GM18517 (cell line): ENCODE measurements around the gene SLC37A1.

Source experiments
- ATAC-seq: cut with Tn5 transposase; IDR thresholded peaks from one replicate; pipeline ENCODE4 v1.9.1; 2021; ENCODE audit warnings: mild to moderate bottlenecking, moderate library complexity; ENCODE audit not compliant: unreplicated experiment

SLC37A1 gene

DNA sequence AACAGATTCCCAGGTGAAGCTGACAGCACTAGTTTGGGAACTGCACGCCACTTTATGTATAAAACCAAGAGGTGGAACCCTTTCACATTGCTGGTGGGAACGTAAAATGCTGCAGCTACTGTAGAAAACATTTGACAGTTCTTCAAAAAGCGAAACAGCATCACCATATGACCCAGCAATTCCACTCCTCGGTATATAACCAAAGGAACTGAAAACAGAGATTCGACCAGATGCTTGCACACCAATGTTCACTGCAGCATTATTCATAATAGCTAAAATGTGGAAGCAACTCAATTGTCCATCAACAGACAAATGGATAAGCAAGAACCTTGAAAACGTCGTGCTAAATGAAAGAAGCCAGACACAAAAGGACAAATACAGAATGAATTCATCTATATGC lies 35.1 kb upstream of the SLC37A1 start:
- no peak for ATAC-seq

DNA sequence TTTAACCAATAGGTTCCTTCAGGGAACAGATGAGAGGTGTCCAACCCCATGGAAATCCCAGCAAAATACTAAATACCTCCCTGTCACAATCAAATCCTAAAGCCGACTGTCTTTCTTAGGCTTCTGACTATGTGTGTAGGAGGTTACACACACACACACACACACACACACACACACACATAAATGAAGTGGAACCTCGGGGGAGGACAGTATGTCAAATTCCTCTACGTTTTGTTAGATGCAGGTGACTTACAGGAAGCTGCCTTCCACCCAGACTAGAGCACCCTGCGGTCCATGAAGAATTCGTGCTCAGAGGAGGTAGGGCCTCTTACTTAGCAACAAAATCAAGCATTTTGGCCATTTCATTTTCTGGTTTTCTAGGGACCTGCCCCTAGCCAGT lies 34.1 kb upstream of the SLC37A1 start:
- ATAC-seq, result no peak

DNA sequence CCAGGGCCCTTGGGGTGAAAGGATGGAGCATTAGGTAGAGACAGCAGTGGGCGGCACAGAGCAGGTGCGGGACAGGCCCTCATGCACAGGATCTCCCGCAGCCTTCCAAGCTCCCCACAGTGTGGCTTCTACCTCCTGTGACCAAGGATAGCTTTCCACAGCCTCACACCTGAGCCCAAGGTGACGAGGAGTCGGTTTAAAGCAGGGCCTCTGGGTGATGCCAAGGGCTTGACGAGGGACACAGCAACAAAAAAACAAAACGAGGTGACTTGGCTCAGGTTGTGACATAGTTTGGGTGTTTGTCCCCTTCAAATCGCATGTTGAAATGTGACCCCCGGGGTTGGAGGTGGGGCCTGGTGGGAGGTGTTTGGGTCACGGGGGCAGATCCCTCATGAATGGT lies 32.9 kb upstream of the SLC37A1 start:
- ATAC-seq, result no peak

DNA sequence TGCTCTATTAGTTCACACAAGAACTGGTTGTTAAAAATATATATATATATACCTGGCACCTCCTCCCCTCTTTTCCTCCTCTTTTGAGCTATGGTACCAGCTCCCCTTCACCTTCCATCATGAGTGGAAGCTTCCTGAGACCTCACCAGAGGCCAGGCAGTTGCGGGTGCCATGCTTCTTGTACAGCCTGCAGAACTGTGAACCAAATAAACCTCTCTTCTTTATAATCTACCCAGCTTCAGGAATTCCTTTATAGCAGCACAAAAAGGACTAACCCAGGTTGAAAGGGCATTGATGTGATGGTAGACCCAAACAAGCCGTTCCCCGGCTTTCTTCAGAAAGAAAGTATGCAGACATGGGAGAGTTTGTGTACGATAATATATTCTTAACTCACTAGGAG lies 32.5 kb upstream of the SLC37A1 start:
- ATAC-seq, result no peak

DNA sequence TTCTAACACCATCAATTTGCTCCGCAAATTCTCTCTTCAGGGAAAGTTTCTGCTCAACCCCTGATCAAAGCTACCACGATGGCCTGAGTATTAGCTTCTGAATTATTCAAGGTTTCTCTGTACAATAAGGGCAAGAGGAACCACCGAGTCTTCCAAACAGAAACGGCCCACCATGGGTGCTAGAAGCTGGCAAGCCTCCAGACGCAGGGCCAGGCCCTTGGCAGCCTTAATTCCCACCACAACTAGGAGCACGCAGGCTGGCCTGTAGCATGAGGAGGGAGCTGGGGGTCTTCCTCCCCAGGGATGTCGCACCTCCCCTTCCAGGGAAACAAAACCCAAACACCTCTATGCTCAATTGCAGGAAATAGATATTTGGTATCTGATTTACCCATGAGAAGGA lies 28.7 kb upstream of the SLC37A1 start:
- ATAC-seq, result no peak

DNA sequence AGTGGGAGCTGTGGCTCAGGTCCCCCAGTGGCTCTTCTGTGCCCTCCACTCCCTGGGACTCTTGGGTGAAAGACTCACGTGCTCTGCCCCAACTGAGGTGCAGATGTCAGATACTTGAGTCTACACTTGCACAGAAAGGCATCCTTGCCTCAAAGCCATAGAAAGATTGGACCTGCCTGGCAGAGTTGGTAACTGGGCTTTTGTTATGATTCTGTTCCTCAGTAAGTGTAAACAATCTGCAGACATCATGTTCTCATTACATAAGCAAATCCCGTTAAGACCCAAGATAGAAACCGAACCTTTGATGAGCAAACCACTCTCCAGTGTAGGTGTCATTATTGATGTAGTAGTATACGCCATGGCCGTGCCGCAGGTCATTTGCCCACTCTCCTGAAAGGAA lies 27.6 kb upstream of the SLC37A1 start:
- ATAC-seq, result no peak

DNA sequence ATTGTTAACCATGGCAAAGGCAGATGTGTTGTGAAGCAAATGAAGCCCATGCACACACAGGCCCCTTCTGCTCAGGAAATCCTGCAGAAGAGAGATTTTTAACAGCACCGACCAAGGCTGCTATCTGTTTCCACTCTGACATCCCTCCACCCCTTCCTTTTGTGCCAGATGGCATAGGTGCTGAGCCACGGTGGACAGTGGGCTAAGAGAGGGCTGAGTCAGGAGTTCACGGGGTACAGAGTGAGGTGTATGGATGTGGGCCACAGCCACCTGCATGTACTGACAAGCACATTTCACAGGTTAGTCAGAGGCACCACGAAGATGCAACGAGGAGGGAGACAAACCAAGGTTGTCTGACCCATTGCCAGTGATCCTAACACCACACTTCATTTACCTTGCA lies 27.1 kb upstream of the SLC37A1 start:
- no peak for ATAC-seq

DNA sequence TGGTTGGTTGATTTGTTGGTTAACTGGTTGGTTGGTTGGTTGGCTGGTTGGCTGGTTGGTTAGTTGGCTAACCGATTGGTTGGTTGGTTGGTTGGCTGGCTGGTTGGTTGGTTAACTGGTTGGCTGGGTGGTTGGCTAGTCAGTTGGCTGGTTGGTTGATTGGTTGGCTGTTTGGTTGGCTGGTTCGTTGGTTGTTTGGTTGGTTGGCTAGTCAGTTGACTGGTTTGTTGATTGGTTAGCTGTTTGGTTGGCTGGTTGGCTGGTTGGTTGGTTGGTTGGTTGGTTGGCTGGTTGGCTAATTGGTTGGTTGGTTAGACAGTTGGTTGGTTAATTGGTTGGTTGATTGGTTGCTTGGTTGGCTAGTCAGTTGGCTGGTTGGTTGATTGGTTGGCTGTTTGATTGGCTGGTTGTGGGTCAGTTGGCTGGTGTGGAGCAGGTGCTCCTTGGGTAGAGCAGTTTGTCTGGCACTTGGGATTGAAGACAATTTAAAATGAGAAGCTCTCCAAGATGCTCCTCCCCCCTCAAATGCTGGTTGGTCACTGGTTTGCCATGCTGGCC lies 24.6 kb upstream of the SLC37A1 start:
- no peak for ATAC-seq

DNA sequence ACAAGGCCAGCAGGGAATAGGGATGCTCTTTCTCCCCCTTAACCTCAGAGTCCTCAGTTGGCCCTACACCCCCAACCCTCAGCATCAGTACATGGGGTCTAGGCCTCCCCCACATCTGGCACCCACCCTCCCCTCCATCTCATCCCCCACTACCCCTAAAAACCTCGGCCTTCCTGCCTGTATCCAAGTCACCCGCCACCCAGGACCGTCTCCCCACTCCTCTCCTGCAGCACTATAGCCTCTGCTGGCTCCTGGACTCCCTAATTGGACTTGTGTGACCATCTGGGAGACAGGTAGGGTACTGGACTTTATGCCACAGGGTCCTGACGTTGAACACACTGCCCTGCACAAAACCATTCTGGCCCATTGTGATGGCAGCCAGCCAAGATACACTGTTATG lies 23.7 kb upstream of the SLC37A1 start:
- no peak for ATAC-seq

DNA sequence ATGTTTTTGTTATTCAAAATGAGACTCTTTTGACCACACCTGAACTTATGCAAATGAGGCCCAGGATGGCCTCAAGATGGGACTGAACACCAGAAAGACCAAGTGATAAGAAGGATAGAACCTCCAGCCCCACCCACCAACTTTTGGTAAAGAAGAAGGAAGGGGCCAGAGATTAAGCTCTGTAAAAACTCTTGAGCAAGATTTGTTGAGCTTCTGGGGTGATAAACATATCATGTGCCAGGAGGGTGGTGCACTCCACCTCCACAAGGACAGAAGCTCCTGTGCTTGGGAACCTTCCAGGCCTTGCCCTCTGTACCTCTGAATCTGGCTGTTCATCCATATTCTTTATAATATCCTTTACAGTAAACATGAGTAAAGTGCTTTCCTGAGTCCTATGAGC lies 22.9 kb upstream of the SLC37A1 start:
- ATAC-seq, result no peak

DNA sequence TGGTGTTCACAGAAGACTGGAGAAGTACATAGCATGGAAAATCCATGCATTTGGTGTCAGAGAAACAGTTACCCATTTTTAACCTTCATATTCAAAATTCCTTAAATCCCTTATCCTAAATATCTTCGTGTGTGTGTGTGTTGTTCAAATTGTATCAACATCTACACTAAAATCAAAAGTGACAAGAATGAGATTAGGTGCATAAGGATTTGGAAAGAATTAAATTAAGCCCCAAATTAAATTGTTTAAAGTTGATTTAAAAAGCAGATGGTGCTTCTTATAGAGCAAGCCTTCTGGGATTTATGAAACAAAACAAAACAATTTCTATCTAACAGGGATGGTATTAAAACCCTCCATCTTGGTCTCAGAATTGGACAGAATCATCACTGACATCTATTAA lies 22.3 kb upstream of the SLC37A1 start:
- no peak for ATAC-seq

DNA sequence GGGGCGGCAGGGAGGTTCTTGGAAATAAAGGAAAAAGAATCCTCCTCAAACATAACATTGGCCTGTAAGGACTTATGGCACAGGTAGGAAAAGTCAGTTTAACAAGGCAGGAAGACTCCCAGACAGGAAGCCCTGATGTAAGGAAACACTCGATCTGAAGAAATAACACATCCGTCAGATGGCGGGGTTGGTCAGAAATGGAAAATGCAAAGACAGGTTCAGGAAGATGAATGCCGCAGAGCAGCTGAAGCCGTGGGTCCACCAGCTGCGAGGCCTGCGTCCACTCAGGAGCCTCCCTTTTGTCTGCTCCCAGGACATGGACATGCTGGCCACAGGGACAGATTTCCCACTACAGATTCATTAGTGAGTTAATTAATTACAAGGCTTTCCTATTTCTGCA lies 21.5 kb upstream of the SLC37A1 start:
- no peak for ATAC-seq

DNA sequence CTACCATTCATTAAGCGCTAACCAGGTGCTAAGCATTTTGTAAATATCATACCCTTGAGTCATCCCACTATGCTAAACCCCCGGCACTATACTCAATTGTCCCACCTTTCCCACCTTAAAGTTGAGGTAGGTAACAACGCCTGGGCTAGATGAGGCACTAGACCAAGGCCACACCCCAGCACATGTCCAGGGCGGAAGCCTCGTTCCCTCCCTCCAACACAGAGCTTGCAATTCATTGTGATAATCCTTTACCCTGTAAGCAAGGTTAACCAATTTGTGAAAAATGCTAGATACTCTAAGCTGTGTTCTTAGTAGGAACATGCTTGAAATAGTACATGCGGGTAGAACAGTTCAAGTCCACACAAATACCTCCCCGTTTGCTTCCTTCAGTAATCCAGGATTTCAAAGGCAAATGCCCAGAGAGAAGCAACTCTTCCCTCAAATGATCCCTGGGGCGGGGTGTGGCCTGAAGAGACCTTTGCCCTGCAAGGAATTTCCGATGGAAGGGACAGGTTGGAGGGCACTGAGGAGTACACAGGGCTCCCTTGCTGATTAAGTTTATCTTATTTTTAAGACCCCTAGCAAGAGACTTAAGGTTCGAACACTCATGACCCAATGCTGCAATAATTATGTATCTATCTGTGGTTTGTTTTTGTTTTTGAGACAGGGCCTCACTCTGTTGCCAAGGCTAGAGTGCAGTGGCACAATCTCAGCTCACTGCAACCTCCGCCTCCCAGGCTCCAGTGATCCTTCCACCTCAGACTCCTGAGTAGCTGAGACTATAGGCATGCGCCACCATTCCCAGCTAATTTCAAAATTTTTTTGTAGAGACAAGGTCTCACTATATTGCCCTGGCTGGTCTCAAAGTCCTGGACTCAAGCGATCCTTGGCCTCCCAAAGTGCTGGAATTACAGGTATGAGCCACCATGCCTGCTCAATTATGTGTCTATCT lies 20.3 kb upstream of the SLC37A1 start:
- ATAC-seq, result no peak

DNA sequence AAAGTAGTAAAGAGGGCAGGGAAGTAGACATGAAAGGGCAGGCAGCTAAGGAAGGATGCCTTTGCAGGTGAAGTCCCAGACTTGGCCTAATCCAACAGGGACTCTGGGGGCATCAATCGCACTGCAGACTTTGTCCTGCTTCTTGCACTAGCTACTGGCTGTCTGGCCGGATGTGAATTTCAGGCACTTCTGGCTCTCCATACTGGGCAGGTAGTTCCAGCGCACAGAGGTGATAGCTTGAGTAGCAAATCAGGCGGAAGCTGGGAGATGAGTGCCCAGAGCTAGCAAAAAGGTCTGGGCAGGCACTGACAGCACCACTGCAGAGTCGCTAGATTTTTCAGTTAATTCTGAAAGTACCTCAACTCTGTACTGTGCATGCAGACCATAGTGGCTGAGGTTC lies 18.6 kb upstream of the SLC37A1 start:
- ATAC-seq, result no peak

DNA sequence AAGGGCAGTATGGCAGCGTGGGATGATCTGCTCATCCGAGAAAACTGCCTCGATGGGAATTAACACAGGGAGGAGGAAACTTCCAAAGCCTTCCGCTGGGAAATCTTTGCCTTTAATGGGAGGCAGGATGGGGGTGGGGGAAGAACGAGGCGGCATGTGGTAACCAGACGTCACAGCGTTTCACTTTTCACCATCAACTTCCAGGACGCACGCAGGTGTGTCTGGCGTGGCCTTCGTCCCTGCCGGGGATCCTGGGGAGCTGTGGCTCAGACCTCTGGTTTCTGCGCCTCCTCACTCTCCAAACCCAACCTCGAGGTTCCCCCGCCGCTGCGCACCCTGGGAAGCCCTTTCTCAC lies 17.9 kb upstream of the SLC37A1 start:
- ATAC-seq, result no peak

DNA sequence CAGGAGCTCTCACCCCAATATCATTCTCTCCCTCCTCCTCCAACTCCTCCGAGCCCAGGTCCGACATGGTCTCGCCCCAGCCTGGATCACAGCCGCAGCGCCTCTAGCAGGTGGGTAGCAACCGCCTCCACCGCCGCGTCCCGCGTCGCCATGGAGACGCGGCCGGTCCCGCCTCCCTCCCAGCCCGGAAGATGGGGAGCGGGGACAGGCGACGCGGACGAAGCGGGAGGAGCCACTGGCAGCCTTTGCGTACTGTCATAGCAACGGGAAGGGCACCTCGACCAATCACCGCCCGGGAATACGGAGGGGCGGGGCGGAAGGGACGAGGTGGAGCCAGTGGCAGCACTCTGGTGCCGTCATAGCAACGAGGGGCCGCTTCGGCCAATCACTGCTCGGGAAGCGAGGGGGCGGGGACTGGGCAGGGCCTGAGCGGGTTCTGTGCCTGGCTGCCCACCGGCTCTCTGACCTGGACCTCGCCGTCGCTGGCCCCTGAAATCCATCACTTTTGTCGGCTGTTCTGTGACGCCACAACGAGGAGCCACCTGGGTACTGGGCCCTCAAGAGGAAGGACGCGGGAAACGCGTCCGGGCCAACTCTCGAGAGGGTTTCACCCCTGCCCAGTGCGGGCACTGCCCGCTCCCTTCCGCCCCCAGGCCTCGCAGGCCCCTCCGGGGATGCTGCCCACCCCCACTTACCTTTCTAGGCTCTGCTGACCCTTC lies 17.4 kb upstream of the SLC37A1 start, which contains the start of gene RSPH1:
RSPH1 (minus strand) TSS at position 105 of the 719 bp plus-strand sequence; CDS start at position 67, 38 bp downstream.
- peak; percentile 98 for ATAC-seq

DNA sequence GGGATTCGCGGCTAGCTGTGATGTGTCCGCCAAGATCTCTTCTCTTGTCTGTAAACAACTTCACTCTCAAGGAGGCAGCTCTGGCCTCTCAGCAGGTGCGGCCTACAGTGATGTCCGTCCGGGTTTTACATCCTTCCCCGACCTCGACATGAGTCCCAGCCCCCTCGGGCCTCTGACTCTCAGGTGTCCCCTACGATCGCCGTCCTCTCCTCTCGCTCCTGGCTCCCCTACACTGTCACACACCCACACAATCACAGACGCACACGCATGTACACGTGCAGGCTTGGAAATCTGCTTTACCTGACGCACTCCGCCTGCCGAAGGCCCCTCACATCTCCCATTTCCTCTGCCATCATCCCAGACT lies 16.8 kb upstream of the SLC37A1 start:
- ATAC-seq, result no peak

DNA sequence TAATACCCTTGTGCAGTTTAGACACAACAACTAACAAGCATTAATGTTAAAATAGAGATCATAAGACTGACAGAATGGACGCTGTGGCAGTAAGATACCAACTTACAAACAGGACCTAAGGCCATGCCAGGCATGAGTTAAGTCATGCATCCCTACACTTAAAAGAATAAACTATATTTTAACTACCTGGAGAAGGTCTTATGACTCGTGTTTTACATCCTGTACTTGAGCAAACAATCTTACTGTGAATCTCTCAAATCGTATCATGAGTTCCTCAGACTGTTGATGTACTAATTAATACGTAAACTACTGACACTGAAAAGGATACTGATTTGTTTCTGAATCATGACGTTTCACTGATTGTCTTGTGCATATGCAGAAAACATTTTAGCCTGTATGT lies 15.6 kb upstream of the SLC37A1 start:
- no peak for ATAC-seq

DNA sequence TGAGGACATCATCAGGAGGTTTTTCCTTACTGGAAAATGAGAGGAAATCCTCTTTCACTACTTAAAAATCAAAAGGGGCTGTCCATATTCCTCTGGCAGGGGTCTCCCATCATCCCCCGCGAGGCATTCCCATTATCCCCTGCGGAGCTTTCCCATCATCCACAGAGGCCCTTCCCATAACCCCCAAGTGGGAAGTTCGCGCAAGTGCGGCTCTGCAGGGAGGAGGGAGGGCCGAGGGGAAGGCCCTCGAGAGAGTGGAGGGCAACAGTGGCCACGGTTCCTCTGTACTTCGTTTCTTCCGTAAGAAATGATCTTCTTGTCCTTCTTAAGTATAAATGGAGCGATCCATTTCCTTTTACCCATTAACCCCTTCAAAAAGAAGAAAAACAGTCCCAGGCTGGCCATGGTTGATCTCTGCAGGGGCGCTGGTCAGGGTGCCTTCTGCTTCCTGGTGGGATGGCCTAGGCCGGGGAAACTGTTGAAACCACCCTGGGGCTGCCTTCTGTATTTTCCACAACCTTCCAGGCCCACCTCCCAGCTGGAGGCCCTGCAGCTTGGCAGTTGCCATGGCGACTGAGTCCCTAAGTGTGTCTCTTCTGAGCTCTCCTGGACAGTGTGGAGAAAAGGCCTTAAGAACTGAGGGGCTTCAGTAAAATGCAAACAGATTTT lies 14.1 kb upstream of the SLC37A1 start:
- ATAC-seq, result no peak

DNA sequence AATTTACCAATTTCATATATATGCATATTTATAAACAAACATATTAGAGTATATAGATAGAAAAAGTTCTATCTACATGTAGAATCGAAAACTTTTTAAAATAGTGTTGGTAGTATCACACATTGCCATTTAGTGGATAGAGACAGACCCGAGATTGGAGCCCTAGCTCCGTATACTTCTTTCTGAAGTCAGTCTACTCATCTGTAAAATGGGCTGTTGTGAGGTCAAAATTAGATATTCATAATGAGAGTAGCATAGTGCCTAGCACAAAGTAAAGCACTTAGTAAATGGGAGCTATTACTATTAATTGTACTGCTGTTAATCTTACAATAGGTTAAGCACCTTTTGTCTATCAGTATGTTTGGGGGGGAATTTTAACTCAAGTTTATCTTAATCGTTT lies 13.4 kb upstream of the SLC37A1 start:
- no peak for ATAC-seq

DNA sequence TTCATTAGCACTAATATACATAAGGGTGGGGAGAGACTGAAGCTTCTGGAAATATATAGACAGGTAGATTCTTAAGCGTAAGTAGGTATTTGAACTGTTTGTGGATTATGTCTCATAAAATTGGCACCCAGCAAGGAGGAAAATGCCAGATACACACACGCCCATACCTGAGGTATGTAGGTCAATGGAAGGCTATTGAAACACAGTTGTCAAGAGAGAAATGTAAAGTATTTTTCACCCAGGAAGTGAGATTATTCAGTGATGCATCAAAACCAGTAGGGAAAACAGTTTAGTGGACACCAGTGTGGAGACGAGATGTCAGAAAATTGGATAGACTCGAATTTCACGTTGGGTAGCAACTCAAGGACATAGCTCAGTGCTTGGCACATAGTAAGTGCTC lies 12.9 kb upstream of the SLC37A1 start:
- no peak for ATAC-seq
